ENCODE results near the gene GRM4. TPM values are rescaled to one million over a fixed set of nuclear protein-coding genes. Genes with fewer than 3 reads are reported as not detected.

GRM4 gene
- total RNA-seq, 1 experiment from 2014 or later, result 0.41 TPM

DNA sequence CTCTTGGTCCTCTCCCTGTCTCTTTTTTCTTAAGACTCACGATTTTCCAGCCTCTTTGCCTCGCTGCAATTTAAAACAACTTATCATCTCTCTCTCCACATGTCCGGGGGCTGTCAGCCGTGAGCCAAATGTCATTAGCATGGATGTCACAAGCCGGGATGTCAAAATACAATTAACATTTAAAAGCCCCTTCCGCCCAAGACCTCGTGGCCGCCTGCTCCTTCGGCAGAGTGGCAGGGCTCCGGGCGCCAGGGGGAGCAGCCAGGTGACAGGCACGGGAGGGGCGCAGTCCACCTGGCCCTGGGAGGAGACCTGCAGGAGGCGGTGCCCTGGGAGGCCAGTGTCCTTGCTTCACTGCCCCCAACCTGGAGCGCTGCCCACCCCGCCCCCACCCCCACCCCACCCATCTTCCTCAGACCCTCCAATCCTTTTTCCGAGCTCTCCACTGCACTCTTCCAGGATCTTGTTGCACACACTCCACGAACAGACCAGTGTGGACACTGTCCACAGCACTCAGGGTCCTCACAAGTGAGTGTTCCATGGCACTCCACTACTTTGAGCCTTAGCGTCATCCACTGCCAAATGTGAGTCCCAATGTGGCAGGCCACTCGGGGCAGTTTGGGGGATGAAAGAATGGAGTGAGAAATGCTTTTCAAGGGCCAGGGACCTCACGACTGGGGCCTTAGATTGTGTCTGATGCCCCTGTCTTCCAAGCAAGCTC is 5.6 kb upstream of the GRM4 start:
- CTCF ChIA-PET, result no interaction called here

DNA sequence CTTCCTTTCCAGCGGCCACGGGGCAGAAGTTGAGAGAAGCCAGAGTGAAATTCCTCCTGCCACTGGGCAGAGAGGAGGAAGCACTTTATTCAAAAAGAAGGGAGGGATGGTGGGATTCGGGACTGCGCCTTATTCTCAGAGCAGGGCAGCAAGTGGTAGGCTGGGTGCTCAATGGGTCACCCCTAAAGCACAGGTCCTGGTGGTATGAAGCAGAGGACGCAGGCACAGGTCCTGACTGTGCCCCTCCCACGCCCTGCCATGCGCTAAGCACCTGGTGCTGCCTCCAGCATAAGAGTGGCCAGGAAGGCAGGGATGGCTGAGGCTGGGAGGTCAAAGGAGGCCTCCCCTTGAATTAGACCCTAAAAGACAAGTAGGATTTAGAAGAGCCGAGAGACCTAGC is 4.9 kb upstream of the GRM4 start:
- Histone ChIP-seq H3K27ac (ENCODE audit: low read depth, low read length, poor library complexity, severe bottlenecking) (no peak overlapping the region), H3K4me3 (ENCODE audit: low read depth, low read length, poor library complexity, severe bottlenecking) (no peak overlapping the region), H3K9me3 (ENCODE audit: low read depth, low read length, poor library complexity, severe bottlenecking) (no peaks in the 10 kb centered on the region), H3K36me3 (ENCODE audit: insufficient read depth, low read length, poor library complexity, severe bottlenecking) (no peaks in the 10 kb centered on the region), H3K27me3 (replicated peaks; ENCODE audit: insufficient read depth, low read depth, low read length, poor library complexity) (peaks cover 10% of the 10 kb centered on the region), H3K4me1 (ENCODE audit: insufficient read depth, low read length, poor library complexity, severe bottlenecking) (peaks cover 6% of the 10 kb centered on the region)
- no peak for DNase-seq (ENCODE audit: low spot score)
- POLR2A ChIA-PET (ENCODE audit: low non-redundant PET), result no interaction called here
- BruUV-seq (replicated peaks), result no TSS peak
- intact Hi-C loops (cut with micrococcal nuclease; ENCODE audit: unreplicated experiment), result loop anchor here (10.0 kb wide), 1 partner anchor 436 kb away; the partner anchor contains the start of gene UQCC2
- CTCF ChIA-PET, result no interaction called here
- TF ChIP-seq, protein P1, sequence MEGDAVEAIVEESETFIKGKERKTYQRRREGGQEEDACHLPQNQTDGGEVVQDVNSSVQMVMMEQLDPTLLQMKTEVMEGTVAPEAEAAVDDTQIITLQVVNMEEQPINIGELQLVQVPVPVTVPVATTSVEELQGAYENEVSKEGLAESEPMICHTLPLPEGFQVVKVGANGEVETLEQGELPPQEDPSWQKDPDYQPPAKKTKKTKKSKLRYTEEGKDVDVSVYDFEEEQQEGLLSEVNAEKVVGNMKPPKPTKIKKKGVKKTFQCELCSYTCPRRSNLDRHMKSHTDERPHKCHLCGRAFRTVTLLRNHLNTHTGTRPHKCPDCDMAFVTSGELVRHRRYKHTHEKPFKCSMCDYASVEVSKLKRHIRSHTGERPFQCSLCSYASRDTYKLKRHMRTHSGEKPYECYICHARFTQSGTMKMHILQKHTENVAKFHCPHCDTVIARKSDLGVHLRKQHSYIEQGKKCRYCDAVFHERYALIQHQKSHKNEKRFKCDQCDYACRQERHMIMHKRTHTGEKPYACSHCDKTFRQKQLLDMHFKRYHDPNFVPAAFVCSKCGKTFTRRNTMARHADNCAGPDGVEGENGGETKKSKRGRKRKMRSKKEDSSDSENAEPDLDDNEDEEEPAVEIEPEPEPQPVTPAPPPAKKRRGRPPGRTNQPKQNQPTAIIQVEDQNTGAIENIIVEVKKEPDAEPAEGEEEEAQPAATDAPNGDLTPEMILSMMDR (conservative IDR thresholded peaks at IDR 0.05; ENCODE audit: low read depth, low read length), result no peak
- no peak for TF ChIP-seq EZH2 (IDR thresholded peaks at IDR 0.05; ENCODE audit: borderline replicate concordance, low read depth, low read length, poor library complexity, severe bottlenecking)

More for the DNA sequence above, 5.6 kb upstream of the GRM4 start:
- H3K27ac ChIP-seq (ENCODE audit: low read depth, low read length, poor library complexity, severe bottlenecking), result no peak overlapping the region
- POLR2A ChIA-PET (ENCODE audit: low non-redundant PET), result no interaction called here
- no peaks in the 10 kb centered on the region for H3K36me3 ChIP-seq (ENCODE audit: insufficient read depth, low read length, poor library complexity, severe bottlenecking)
- H3K4me1 ChIP-seq (ENCODE audit: insufficient read depth, low read length, poor library complexity, severe bottlenecking), result peaks cover 6% of the 10 kb centered on the region
- BruUV-seq (replicated peaks), result no TSS peak
- no peak for TF ChIP-seq EZH2 (IDR thresholded peaks at IDR 0.05; ENCODE audit: borderline replicate concordance, low read depth, low read length, poor library complexity, severe bottlenecking)
- TF ChIP-seq, protein P1 (conservative IDR thresholded peaks at IDR 0.05; ENCODE audit: low read depth, low read length), result no peak
- H3K27me3 ChIP-seq (replicated peaks; ENCODE audit: insufficient read depth, low read depth, low read length, poor library complexity), result peaks cover 5% of the 10 kb centered on the region
- no peaks in the 10 kb centered on the region for H3K9me3 ChIP-seq (ENCODE audit: low read depth, low read length, poor library complexity, severe bottlenecking)
- DNase-seq (ENCODE audit: low spot score), result no peak
- H3K4me3 ChIP-seq (ENCODE audit: low read depth, low read length, poor library complexity, severe bottlenecking), result no peak overlapping the region
- intact Hi-C loops (cut with micrococcal nuclease; ENCODE audit: unreplicated experiment), result loop anchor here (10.0 kb wide), 1 partner anchor 437 kb away; the partner anchor contains the start of gene UQCC2

DNA sequence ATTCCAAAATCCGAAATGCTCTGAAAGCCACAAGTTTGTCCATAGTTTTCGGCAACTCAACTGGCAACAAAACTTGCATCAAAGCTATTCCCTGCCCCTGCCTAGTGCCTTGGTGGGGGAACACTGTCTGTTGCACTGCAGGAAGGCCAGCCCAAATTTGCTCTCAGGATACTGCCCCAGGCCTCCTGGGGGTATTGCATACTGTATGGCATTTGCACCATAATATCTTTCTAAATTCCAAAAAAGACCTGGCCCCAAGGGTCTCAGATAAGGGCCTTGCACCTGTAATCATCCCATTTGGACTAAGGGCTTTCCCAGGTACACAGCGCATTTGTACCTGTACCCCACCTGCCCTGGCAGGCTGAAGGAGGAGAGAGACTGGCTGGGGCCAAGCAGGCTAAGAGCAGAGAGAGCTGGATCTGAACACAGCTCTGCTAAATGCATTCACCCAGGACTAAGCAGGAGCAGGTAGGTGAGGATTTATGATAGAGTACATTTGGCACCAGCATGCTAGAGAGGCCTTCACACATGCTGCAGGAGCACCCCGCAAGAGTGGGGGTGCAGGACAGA is 4.0 kb upstream of the GRM4 start:
- intact Hi-C loops (cut with micrococcal nuclease; ENCODE audit: unreplicated experiment), result loop anchor here (10.0 kb wide), 1 partner anchor 435 kb away; the partner anchor contains the start of gene UQCC2
- Histone ChIP-seq H3K36me3 (ENCODE audit: insufficient read depth, low read length, poor library complexity, severe bottlenecking) (no peaks in the 10 kb centered on the region), H3K9me3 (ENCODE audit: low read depth, low read length, poor library complexity, severe bottlenecking) (no peaks in the 10 kb centered on the region), H3K27me3 (replicated peaks; ENCODE audit: insufficient read depth, low read depth, low read length, poor library complexity) (peaks cover 16% of the 10 kb centered on the region), H3K4me1 (ENCODE audit: insufficient read depth, low read length, poor library complexity, severe bottlenecking) (peaks cover 6% of the 10 kb centered on the region), H3K27ac (ENCODE audit: low read depth, low read length, poor library complexity, severe bottlenecking) (no peak overlapping the region), H3K4me3 (ENCODE audit: low read depth, low read length, poor library complexity, severe bottlenecking) (no peak overlapping the region)
- no peak for TF ChIP-seq EZH2 (IDR thresholded peaks at IDR 0.05; ENCODE audit: borderline replicate concordance, low read depth, low read length, poor library complexity, severe bottlenecking)
- TF ChIP-seq, protein P1 (conservative IDR thresholded peaks at IDR 0.05; ENCODE audit: low read depth, low read length), result no peak
- DNase-seq (ENCODE audit: low spot score), result no peak
- CTCF ChIA-PET, result no interaction called here
- POLR2A ChIA-PET (ENCODE audit: low non-redundant PET), result no interaction called here
- no TSS peak for BruUV-seq (replicated peaks)
